Spleen (tissue), 7 donors: ENCODE measurements around the gene PTPRK.

Experiments
- CTCF ChIP-seq, 11 experiments: fragments of 200-600 bp in 7 of 11; fragments of 450-650 bp in 4 of 11; sonication (generic) in 4 of 11; IDR thresholded peaks in 8 of 11; conservative IDR thresholded peaks in 3 of 11; 1 replicate in 7 of 11; 2 replicates in 4 of 11; pipeline versions ENCODE4 v1.4.0 to v1.8.0; 2016 to 2021; ENCODE audit warnings: antibody characterized with exemption in 11 of 11, inconsistent platforms in 4 of 11, mild to moderate bottlenecking in 1 of 11
- POLR2A ChIP-seq, 3 donors: fragments of 450-650 bp; IDR thresholded peaks; one replicate each; pipeline ENCODE4 v1.5.1; 2017; ENCODE audit warnings: antibody characterized with exemption in 3 of 3, mild to moderate bottlenecking in 1 of 3
- POLR2AphosphoS5 ChIP-seq, 3 donors: sonication (generic); formaldehyde crosslinking; IDR thresholded peaks; one replicate each; pipeline ENCODE4 v1.5.1; 2017; ENCODE audit warnings: antibody characterized with exemption in 3 of 3
- donor health status: DM: no; HTN: no; CAD: no; lungs with moderate emphysema.
- donor health status: DM: no; HTN: no; CAD: no.
- donor health status: DM: no; HTN: no; CAD: no.

- TF ChIP-seq POLR2A (IDR thresholded peaks at IDR 0.05) (no peak), CTCF (IDR thresholded peaks at IDR 0.05 in 8 of 11, conservative IDR thresholded peaks at IDR 0.05 in 3 of 11) (no peak), POLR2AphosphoS5 (IDR thresholded peaks at IDR 0.05) (no peak)
These were observed 552.7 kb downstream of the PTPRK start for GRCh38 chr6:127967708-127968107.
